ENCODE results near the gene PDSS1.
"Not testable (repeated sequence)": the region's sequence is repeated elsewhere in the genome, so short reads cannot be mapped to it uniquely, and the experiment has no call there.

Gene PDSS1

GRCh38 chr10:26738301-26738911, 40.9 kb downstream of the PDSS1 start:
- FAIRE-seq = peak; percentile 87

GRCh38 chr10:26739071-26739631, 41.6 kb downstream of the PDSS1 start:
- no peak for DNase-seq (ENCODE audit: insufficient read length, low spot score)
- peak; percentile 83 for FAIRE-seq

More at GRCh38 chr10:26738301-26738911, 40.9 kb downstream of the PDSS1 start:
- no peak for DNase-seq (ENCODE audit: insufficient read length, low spot score)

GRCh38 chr10:26741368-26741767, 43.9 kb downstream of the PDSS1 start:
- DNase-seq (ENCODE audit: insufficient read length, low spot score) = no peak
- FAIRE-seq = peak; percentile 21

- FAIRE-seq = peak; percentile 56
Measured at GRCh38 chr10:26743091-26743490, 45.6 kb downstream of the PDSS1 start.

GRCh38 chr10:26743841-26744240, 46.3 kb downstream of the PDSS1 start:
- FAIRE-seq (no peak), DNase-seq (ENCODE audit: insufficient read length, low spot score) (no peak)

More at GRCh38 chr10:26743091-26743490, 45.6 kb downstream of the PDSS1 start:
- DNase-seq (ENCODE audit: insufficient read length, low spot score) = no peak

GRCh38 chr10:26746061-26746460, 48.6 kb downstream of the PDSS1 start:
- no peak for DNase-seq (ENCODE audit: insufficient read length, low spot score)
- peak; percentile 80 for FAIRE-seq

GRCh38 chr10:26755443-26755903, 58.0 kb downstream of the PDSS1 start:
- DNase-seq (ENCODE audit: insufficient read length, low spot score) = no peak
- peak; percentile 94 for FAIRE-seq

- no peak for DNase-seq (ENCODE audit: insufficient read length, low spot score)
- no peak for FAIRE-seq
Measured at GRCh38 chr10:26759008-26759407, 61.5 kb downstream of the PDSS1 start.

- no peak for FAIRE-seq
- DNase-seq (ENCODE audit: insufficient read length, low spot score) = no peak
Measured at GRCh38 chr10:26765549-26765948, 68.0 kb downstream of the PDSS1 start.

GRCh38 chr10:26770069-26770468, 72.6 kb downstream of the PDSS1 start:
- FAIRE-seq = no peak

GRCh38 chr10:26773633-26774032, 76.1 kb downstream of the PDSS1 start:
- DNase-seq (ENCODE audit: insufficient read length, low spot score) (no peak), FAIRE-seq (peak; percentile 67)

More at GRCh38 chr10:26770069-26770468, 72.6 kb downstream of the PDSS1 start:
- no peak for DNase-seq (ENCODE audit: insufficient read length, low spot score)

GRCh38 chr10:26776258-26776657, 78.8 kb downstream of the PDSS1 start:
- DNase-seq (ENCODE audit: insufficient read length, low spot score) (no peak), FAIRE-seq (no peak)

- no peak for FAIRE-seq
Measured at GRCh38 chr10:26777686-26778085, 80.2 kb downstream of the PDSS1 start.

GRCh38 chr10:26779176-26779860, 81.8 kb downstream of the PDSS1 start:
- no peak for DNase-seq (ENCODE audit: insufficient read length, low spot score)
- peak; percentile 68 for FAIRE-seq

More at GRCh38 chr10:26777686-26778085, 80.2 kb downstream of the PDSS1 start:
- no peak for DNase-seq (ENCODE audit: insufficient read length, low spot score)

- DNase-seq (ENCODE audit: insufficient read length, low spot score) = no peak
- peak; percentile 84 for FAIRE-seq
Measured at GRCh38 chr10:26780106-26780792, 82.7 kb downstream of the PDSS1 start.

- FAIRE-seq (peak; percentile 76), DNase-seq (ENCODE audit: insufficient read length, low spot score) (no peak)
Measured at GRCh38 chr10:26780793-26781601, 83.5 kb downstream of the PDSS1 start.

- no peak for DNase-seq (ENCODE audit: insufficient read length, low spot score)
- peak; percentile 4 for FAIRE-seq
Measured at GRCh38 chr10:26781797-26782196, 84.3 kb downstream of the PDSS1 start.

- FAIRE-seq = no peak
- DNase-seq (ENCODE audit: insufficient read length, low spot score) = no peak
Measured at GRCh38 chr10:26787362-26787761, 89.9 kb downstream of the PDSS1 start.

GRCh38 chr10:26789779-26790178, 92.3 kb downstream of the PDSS1 start:
- not testable (repeated sequence) for DNase-seq (ENCODE audit: insufficient read length, low spot score); FAIRE-seq

Data from GM19239 (cell line).